GM19351 (cell line): Measurements from ENCODE around the gene LSM3.

ENCODE experiments used
- ATAC-seq: cut with Tn5 transposase; IDR thresholded peaks from one replicate; pipeline ENCODE4 v1.9.1; 2021; ENCODE audit warnings: mild to moderate bottlenecking, moderate library complexity; ENCODE audit not compliant: unreplicated experiment

Gene LSM3

DNA sequence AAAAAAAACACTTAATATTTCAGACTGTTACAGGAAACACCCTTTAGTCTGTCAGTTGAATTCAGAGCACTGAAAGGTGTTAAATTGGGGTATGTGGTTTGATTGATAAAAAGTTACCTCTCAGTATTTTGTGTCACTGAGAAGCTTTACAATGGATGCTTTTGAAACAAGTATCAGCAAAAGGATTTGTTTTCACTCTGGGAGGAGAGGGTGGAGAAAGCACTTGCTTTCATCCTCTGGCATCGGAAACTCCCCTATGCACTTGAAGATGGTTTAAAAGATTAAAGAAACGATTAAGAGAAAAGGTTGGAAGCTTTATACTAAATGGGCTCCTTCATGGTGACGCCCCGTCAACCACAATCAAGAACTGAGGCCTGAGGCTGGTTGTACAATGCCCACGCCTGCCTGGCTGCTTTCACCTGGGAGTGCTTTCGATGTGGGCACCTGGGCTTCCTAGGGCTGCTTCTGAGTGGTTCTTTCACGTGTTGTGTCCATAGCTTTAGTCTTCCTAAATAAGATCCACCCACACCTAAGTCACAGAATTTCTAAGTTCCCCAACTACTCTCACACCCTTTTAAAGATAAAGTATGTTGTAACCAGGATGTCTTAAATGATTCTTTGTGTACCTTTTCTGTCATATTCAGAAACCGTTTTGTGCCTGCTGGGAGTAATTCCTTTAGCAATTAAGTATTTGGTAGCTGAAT, 35.9 kb upstream of the LSM3 start:
- ATAC-seq: no peak

DNA sequence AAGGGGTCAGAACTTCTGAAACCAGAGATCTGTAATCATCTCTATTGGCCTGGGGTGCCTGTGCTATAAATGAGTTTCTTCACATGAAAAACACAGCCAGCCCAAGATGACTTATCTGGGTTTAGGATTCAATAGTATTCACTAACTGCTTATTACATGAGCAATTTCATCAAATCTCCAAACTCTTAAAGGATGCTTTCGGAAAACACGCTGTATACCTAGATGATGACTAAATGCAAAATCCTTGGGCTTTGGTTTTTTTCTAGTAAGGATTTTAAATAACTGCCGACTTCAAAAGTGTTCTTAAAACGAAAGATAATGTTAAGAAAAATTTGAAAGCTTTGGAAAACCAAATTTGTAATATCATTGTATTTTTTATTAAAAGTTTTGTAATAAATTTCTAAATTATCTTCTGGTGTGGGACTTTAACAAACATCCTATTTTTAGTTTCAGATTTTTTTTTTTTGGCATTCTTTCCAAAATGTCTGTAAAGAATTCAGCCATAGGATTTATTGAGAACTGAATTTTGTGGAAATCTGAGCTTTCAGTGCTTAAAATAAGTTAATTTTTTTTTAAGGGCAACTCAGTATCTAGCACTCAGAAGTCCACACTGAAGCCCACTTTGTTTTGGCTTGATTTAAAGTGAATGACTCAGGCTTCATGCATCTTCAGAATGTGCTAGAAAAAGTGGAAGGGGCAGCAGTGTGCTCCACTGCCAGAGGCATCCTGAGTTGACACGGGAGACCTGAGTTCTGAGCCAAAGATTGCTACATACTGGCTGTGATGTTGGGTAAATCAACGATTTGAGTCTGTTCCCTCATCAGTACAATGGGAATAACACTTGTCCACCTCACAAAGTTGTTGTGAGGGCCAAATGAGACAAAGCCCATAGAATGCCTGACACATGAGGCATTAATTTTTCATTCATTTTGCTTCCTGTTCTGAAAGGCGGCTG, 35.1 kb upstream of the LSM3 start:
- no peak for ATAC-seq

DNA sequence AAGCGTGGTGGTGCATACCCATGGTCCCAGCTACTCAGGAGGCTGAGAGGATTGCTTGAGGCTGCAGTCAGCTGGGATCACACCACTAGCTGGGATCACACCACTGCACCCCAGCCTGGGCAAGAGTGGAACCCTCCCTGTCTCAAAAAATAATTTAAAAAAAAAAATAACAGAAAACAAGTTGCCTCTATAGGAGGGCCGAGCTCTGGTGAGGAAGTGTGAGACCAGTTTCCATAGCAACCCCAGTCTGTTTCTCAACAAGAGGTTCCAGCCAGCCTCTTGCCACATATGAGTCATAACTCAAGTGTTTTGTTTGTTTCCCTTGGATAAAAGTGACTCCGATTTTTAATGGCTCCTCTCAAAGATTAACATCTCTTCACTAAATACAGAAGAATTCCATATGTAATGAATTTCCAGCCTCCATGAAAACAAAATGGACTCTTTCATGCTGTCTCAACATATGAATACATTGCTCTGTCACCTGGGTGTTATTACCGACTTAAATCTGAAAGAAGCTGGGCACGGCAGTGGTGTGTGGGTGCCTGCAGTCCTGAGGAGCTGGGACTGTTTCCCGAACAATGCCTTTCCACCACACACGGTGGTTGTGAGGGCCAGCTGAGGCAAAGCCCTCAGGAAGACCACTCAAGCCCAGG, 34.1 kb upstream of the LSM3 start:
- peak; percentile 99 for ATAC-seq

DNA sequence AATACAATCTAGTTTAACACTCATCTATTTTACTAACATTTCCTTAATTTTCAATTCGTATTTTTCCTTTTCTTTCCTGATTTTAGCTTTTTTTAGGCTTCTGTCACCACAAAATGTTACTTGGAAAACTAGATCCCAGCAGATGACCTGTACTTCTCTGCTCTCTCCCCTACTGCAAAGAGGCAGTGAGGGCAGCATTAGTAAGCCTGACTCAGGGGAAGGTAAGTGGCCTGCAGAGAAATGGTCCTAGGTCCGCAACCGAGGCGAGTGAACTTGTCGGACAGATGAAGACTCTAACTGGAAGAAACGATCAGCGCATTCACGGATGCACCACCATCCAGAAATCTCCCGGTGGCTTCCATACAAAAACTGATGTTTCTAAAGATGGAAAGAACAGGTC, 33.4 kb upstream of the LSM3 start:
- ATAC-seq: no peak

DNA sequence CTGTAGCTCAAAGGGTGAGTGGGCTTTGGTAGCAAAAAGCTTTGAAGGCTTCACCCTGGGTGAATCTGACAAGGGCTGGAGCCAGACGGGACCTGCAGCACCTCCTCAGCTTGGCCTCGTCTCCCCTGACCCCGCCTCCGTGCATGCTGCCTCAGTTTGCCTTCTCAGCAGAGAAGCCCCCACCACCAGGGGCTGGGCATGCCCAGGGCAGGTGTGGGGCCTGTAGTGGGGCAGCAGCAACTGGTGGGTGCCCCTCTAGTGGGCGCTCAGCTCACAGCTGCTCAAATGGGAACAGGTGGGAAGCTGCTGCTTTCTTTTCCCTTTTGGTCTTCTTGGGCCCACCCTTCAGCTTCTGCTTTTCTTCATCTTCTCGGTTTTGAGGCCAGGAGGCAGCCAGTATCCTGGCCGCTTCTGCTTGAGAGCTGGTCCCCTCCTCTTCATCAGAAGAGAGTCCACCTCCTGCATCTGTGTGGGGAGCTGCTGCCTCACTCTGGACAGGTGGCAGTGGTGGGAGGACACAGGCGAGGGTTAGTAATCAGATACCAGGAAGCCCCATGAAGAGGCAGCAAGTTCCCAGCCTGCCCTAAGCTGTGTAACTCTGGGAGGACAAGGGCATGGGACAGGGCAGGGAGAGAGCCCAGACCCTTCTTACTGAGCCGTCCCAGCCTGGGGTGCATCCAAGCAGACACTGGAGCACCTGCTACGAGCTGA, 32.8 kb upstream of the LSM3 start:
- no peak for ATAC-seq

DNA sequence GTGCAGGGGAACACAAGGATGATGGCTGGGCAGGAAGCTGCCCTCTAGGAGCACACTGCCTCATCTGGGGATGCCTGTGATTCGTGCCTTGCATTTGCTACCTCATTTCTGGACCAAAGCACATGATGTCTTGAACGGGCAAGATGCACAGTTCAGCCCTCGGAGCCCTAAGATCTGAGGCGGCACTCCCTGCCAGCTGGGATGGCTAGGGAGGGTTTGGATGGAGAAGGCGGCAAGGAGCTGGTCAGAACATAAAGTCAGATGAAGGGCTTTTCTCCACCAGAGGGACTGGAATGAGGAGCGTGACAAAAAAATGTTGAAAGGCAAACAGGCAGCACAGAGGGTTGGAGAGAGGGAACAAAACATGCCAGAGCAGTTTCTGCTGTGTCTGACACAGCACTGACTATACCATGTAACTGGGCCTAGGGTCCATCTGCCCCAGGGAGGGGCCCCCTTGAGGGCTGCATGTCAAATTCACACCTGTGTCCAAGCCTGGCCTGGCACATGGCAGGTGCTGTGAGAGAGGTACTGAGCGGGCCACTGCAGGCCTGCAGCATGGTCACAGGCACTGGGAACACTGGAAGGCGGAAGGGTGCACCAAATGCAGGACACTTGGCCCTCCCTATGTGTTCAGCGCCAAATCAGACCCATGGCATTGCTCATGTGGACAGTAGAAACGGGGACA, 32.1 kb upstream of the LSM3 start:
- ATAC-seq: no peak

DNA sequence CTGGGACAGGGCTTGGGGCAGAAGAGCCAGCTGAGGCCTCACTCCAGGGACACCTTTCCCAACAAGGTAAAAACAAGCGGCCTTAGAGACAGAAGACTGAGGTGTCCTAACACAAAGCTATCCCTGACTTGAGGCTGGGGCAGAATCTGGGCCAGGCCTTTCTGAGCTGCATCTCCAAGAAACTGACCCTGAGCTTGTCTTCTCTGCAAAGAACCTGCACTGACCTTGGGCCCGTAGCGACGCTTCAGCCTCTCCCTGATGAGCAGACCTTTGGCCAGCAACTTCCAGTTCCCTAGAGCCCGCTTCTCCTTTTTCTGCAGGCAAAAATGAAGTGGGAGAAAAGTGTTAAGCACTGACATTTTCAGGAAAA, 31.6 kb upstream of the LSM3 start:
- ATAC-seq: no peak

DNA sequence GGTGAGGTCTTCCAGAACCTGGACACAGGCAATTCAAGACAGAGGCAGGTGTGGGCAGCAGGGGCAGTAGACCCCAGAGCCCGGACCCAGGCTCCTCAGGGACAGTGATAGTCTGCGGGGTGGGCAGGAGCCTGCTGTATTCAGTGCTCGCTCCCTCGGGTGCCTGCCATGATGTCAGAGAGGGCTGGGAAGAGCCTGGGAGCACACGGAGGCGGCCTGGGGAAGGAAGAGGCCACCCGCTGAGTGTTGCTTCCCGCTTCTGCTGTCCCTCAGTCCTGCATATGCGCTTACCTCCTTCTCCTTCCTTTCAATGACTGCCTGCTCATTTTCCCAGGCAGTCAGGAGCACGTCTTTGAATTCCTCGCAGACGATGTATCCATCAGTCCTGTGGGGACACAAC, 31.0 kb upstream of the LSM3 start:
- ATAC-seq: no peak

DNA sequence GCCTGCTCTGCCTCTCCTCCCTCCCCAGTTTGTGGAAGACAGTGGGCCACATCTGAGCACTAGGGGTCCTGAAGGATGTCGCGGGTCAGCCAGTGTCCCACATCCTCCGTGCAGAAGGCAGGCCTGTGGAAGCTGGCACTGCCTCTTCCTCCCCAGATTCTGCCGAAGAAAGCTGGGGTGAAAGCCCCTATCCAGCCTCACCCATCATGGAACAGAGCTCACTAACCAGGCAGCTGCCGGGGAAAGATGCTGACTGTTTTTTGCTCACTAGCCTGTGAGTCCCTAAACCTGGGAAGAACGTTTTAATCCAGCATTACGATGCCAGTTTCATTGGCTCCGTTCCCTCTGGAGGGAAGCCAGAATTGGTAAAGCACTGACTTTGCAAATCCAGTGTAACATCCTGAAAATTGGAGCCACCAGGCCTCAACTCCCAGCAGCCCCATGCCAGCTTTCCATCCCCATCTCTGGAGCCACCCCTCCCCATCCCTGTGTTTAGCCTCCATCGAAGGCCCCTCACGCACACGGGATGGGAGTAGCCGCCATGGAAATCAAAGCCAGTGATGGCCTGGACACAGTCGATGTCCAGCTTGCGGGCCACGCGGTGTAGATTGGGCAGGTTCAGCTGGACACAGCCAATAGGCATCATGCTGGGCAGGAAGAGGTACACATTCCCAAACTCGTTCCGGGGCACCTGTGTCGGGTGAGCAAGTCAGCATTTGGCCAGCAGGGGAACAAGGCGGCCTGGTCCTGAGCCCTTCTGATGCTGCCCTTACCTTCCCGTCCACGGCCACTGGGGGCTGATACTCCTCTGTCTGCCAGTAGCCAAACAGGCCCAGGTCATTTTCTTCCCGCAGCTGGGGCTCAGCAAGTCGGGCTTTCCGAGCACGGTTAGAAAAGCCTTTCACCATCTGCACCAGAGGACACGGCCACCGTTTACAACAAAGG, 30.3 kb upstream of the LSM3 start:
- ATAC-seq: no peak

DNA sequence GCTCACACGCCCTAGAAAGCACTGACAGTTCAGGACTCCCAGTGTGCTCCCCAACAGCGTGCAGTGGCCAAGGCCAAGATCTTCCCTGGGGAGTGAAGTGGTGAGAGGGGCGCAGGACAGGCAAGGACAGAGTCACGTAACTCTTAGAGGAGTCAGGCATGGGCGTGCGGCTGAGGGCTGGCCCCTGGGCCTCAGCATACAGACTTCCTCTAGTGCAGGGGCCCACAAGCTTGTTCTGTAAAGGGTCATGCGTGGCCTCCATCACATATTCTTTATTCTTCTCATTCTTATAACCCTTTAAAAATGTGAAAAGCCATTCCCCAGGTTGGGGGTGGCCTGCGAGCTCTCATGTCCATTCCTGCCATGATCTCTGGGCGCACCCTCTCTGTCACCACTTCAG, 28.5 kb upstream of the LSM3 start:
- ATAC-seq: no peak

DNA sequence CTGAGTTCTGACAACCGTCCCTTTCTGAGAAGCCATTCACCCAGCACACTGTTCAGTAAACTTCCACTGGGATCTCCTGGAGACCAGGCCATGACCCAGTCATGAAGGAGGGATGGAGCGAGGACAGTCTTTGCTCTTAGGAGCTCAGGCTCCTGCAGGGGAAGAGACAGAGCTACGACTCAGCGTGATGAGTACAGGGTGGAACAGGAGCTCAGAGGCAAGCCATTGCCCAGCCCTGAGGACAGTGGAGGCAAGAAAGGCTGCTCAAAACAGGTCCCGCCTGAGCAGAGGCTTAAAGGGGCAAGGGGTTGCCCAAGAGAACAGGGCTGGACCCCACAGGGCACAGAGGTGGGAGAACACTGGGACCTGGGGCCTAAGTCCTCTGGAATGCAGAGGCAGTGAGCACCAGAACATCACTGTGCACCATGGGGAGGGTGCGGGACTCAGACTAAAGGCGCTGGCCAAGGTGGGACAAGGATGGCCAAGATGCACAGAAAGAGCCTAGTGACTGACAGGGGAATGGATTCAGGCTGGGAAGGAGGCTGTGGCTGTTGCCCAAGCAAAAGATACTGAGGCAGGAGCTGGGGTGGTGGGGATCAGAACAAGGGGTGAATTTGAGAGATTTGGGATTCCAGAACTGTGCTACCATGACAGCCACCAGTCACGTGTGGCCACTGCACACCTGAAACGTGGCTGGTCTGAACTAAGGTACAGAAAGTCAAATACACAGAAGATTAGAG, 28.0 kb upstream of the LSM3 start:
- no peak for ATAC-seq

DNA sequence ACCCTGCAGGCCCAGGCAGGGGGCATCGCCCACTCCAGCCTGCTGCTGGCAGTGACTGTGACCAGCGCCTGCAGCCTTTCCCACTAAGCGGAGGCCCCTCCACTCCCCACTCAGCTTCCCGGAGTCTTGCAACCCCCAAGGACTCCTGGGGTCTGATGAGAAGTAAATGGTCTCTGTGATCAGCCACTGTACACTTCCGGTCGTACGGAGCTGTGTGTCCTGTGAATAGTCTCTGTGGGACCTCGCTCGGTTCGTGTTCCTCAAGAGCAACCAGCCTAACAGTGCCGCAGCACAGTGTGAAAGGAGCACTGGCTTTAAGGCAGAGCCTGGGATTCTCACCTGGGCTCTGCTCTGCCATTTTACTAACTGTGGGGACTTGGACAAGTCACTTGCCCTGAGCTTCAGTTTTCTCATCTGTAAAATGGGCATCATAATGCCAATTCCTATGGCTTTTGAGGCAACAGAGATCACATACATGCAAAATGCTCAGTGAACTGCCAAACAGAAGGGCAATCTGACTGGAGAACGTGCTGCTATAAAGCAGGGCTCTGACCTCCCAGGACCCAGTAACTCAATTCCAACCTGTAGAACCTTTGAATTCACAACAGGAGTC, 27.0 kb upstream of the LSM3 start:
- no peak for ATAC-seq

DNA sequence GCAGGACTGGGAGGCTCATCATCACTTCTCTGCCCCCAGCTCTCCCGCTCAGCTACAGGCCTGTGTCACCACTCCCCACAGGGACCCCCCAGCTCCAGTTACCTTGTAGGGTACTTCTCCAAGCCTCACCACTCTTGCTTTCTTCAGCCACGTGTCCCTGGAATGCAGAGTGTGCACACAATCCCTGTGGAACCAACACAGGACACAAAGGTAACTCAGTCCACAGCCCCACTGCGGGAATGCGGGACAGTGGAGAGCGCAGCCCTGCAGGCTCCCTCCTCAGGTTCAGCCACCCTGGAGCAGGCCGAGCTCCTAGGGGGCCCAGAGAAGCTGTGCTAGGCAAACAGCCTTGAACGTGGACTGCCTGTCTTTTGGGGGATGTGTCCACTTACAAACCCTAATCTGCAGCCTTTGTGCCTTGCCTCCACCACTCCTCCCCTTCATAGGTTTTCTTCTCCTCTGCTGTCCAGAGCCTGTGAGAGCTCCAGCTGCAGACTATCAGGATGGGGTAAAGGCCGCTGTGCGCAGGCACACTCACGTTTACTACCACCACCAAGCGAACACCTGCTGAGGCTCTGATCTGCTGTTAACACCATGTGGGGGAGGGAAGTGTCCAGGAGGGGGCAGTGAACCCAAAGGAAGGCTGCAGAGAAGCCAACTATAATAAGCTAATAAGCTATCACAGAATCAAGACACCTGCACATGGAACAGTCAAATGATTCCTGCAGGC, 26.2 kb upstream of the LSM3 start:
- no peak for ATAC-seq

DNA sequence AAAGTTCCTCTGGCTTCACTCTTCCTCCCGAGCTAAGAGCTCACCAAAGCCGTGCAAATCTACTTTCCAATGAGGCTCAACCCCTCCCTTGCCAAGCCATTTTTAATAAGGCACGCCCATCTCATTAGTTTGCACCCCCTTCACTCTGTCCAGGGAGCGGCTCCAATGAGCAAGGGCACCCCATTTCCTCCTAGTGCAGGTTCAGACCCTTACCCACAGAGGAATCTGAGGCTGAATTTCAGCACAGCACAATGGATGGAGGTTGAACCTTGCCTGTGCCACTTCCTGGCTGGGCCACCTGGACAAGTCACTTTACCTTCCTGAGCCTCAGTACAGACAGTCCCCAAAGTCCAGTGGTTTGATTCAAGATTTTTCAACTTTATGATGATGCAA, 25.7 kb upstream of the LSM3 start:
- ATAC-seq: no peak

DNA sequence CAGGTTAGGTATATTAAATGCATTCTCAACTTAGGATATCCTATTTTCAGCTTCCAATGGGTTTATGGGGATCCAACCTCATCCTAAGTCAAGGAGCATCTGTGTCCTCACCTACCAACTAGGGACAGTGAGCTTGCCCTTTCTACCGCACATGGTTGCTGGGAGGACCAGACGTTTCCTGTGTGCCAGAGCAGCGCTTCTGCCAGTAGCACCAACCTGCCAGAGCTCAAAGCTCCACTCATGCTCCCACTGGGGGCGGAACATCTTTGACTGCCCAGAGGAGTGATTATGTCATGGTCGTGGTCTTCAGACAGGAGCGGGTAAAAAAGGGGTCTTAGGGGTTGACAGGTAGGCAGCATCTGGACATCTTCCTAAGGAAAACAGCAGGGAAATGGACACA, 25.0 kb upstream of the LSM3 start:
- ATAC-seq: no peak

DNA sequence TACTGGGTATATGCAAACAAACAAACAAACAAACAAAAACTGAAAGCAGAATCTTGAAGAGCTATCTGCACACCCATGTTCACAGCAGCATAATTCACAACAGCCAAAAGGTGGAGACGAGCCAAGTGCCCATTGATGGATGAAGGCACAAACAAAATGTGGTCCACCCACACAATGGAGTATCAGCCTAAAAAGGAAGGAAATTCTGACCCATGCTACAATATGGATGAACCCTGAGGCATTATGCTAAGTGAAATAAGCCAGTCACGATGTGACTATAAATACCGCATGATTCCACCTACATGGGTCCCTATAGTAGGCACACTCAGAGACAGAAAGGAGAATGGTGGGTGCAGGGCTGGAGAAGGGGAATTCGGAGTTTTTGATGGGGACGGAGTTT, 24.3 kb upstream of the LSM3 start:
- no peak for ATAC-seq

DNA sequence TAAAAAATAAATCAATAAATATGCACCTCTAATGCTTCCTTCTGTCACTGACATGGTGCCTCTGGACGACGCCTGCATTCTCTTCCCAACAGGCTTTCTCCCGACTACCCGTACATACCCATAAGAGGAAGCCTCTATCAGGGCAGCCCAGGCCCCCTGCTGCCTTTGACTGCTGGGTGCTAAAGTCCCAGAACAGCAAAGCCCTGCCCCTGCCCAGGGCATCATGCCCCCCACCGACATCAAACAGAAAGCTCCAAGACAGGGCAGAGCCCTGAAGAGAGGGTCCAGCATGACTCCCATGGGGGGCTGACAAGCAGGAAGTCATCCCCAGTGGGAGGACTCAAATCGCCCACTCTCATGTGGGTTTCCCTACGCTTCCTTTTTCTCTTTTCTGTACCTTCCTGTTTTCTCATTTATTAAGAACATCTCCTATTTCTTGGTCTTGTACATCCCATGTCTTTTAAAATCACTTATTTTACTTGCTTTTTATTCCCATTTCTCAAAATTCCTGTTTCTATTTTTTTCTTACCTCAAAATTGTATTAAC, 23.6 kb upstream of the LSM3 start:
- no peak for ATAC-seq

DNA sequence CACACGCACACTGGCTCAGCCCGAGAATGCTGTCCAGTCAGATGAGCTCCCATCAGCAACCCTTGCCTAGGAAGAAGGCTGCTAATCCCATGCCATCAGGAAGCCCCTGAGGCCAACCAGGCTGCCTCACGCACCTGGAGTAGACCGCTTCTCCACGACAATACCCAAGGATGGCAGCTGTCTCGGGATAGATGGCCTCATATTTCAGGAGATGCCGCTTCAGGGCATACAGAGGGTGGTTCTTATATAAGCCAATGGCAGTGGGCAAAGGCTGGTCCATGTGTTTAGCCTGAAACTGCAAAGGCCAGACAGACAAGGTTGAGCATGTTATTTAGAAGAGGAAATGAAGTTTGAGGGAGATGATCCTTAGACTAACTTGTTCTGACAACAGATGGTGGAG, 22.4 kb upstream of the LSM3 start:
- ATAC-seq: no peak
